BLaER1 treated with 17β-estradiol and CSF1 and Interleukin-3, amounts not matched to agents 10 nM and 100 nM (cell line): ENCODE results near the gene ANO7.
A peak's percentile ranks its signal among the peaks of the same experiment; 100 is the strongest.

ENCODE experiments used
- H3K27ac ChIP-seq, 11 experiments: shearing (Covaris generic); formaldehyde crosslinking; 2 replicates each; pipeline ENCODE4 v1.8.1; 2022
- H3K27me3 ChIP-seq, 11 experiments: shearing (Covaris generic); formaldehyde crosslinking; 2 replicates each; pipeline ENCODE4 v1.8.1; 2022
- H3K36me3 ChIP-seq, 11 experiments: shearing (Covaris generic); formaldehyde crosslinking; 2 replicates each; pipeline ENCODE4 v1.8.1; 2022
- H3K4me1 ChIP-seq, 10 experiments: shearing (Covaris generic); formaldehyde crosslinking; 2 replicates each; pipeline ENCODE4 v1.8.1; 2022
- H3K4me2 ChIP-seq, 11 experiments: shearing (Covaris generic); formaldehyde crosslinking; 2 replicates each; pipeline ENCODE4 v1.8.1; 2022
- H3K4me3 ChIP-seq, 10 experiments: shearing (Covaris generic); formaldehyde crosslinking; 2 replicates each; pipeline ENCODE4 v1.8.1; 2022
- H3K9ac ChIP-seq, 11 experiments: shearing (Covaris generic); formaldehyde crosslinking; 2 replicates each; pipeline ENCODE4 v1.8.1; 2022
- H3K9me3 ChIP-seq, 11 experiments: shearing (Covaris generic); formaldehyde crosslinking; replicated peaks in 1 of 11; 2 replicates each; pipeline ENCODE4 v1.8.1; 2022
- H4K20me1 ChIP-seq, 11 experiments: shearing (Covaris generic); formaldehyde crosslinking; 2 replicates each; pipeline ENCODE4 v1.8.1; 2022
- Cebpa-rat ChIP-seq, 11 experiments: shearing (Covaris generic); IDR thresholded peaks; 2 replicates each; pipeline ENCODE4 v1.8.1; 2022

Gene ANO7

DNA sequence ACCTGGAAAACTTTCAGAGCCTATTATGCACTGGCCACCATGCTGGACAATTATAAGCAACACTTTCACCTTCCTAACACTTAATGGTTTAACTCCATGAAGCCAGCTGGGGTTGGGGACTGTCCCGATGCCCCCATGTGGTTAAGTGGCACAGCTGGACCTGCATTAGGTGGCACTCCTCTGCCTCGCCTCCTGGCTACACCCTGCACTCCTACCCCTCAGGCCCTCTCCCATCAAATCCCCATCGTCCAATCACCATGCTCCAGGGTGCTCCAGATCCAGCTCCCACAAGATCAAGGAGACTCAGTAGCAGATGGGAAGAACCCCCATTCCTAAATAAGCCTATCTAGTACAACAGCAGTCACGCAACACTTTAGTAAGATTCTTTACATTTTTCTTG lies 73.2 kb downstream of the ANO7 start:
- no peaks in the 10 kb centered on the region for H3K9me3 ChIP-seq
- no peak for TF ChIP-seq Cebpa-rat (IDR thresholded peaks at IDR 0.05)
- H4K20me1 ChIP-seq = peaks cover 5 to 99% (median 69%) of the 10 kb centered on the region in 11 experiments; a peak in 21 of 22 replicates
- H3K9ac ChIP-seq = no peak overlapping the region
- H3K4me2 ChIP-seq = no peak overlapping the region
- H3K36me3 ChIP-seq = peaks cover 98 to 100% (median 100%) of the 10 kb centered on the region in 11 experiments
- H3K27me3 ChIP-seq = no peaks in the 10 kb centered on the region
- no peak overlapping the region for H3K27ac ChIP-seq
- no peak overlapping the region for H3K4me3 ChIP-seq
- peaks cover 0 to 7% (median 0%) of the 10 kb centered on the region in 10 experiments; a peak in 3 of 20 replicates for H3K4me1 ChIP-seq

DNA sequence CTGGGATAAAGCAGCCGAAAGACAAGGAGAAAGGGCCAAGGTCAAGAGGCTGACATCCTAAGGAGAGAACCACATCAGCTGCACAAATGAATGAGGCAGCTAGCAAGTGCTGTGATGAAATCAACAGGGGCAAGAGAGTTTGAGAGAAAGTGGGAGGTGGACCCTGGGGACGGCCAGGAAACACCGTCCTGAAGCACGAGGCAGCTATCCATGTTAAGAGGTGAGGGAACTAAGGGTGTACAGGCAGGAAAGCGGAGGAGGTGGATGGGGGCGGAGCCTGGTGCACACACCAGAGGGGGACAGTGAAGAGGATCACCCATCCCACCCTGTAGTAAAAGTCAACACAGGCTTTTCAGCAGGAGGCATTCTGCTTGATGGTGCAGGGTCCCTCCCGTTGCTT lies 74.6 kb downstream of the ANO7 start:
- H3K4me1 ChIP-seq = no peaks in the 10 kb centered on the region; a peak in 1 of 20 replicates
- H3K4me2 ChIP-seq = no peak overlapping the region
- no peak overlapping the region for H3K4me3 ChIP-seq
- H3K27me3 ChIP-seq = no peaks in the 10 kb centered on the region
- peaks cover 14 to 99% (median 71%) of the 10 kb centered on the region in 11 experiments; a peak in 21 of 22 replicates for H4K20me1 ChIP-seq
- no peak overlapping the region for H3K27ac ChIP-seq
- no peaks in the 10 kb centered on the region for H3K9me3 ChIP-seq
- no peak for TF ChIP-seq Cebpa-rat (IDR thresholded peaks at IDR 0.05)
- no peak overlapping the region for H3K9ac ChIP-seq
- peaks cover 99 to 100% (median 100%) of the 10 kb centered on the region in 11 experiments for H3K36me3 ChIP-seq

DNA sequence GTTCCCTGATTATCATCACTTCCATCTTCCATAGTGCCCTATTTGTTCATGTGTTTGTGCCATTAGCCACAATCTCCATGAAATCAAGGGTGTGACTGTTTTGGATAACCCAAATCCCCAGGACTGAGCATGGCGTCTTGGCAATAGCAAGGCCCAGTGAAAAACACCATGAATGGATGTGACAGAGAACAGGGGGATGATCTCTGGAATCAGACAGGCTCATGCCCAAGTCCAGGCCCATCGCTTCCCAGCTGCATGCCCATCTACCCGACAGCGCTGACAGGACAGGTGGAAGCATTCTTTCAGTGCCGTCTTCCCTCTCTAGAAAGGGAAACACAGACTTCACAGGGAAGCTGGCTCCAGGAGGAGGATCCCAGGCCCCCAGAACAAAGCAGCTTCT lies 77.0 kb downstream of the ANO7 start:
- Histone ChIP-seq H3K4me3 (no peak overlapping the region), H3K36me3 (peaks cover 86 to 98% (median 89%) of the 10 kb centered on the region in 11 experiments), H3K27me3 (0 out of 22 replicates have a peak, but pooled peaks cover 0 to 1% (median 0%) of the 10 kb centered on the region in 11 experiments), H3K4me2 (no peak overlapping the region), H3K27ac (no peak overlapping the region), H3K4me1 (peaks cover 14 to 19% (median 15%) of the 10 kb centered on the region in 10 experiments; a peak in 19 of 20 replicates), H3K9ac (no peak overlapping the region), H3K9me3 (no peaks in the 10 kb centered on the region), H4K20me1 (peaks cover 34 to 99% (median 77%) of the 10 kb centered on the region in 11 experiments)
- TF ChIP-seq Cebpa-rat (IDR thresholded peaks at IDR 0.05) = no peak

DNA sequence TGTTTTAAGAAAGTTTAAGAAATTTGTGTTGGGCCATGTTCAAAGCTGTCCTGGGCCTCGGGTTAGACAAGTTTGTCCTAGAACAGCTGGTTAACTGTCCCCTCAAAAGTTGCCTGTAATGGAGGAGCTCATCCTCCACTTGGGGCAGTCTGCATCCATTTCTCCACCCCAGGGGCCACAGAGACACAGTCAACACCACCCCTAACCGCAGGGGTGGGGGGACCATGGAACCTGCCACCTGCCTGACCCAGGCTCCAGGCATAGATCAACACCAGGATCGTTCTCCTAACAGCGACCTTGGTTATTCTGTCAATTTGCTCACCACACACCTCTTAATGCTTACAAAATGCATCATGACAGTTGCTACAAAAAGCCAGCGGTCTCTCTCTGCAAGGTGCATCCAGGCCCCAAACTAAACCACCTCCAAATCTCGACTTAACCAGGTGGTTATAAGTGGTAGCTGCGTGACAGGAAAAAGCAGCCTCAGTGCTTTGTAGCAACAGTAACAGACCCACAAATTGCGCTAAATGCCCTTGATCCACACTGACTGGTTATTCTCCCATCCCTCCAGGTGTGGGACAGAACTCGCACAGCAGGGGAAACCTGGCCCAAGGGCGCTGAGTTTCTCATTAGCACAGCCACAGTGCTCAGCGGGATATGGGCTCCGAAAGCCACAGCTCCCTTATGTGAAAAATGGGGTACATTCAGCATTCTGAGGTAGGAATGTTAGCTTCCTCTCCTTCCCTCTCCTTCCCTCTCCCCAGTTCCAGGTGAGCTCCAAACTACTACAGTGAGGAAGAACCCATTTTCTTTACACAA lies 79.0 kb downstream of the ANO7 start:
- peaks cover 0 to 20% (median 14%) of the 10 kb centered on the region in 11 experiments; a peak in 16 of 22 replicates for H3K27me3 ChIP-seq
- H3K4me1 ChIP-seq = peaks cover 25 to 33% (median 29%) of the 10 kb centered on the region in 10 experiments
- peaks cover 53 to 97% (median 84%) of the 10 kb centered on the region in 11 experiments for H4K20me1 ChIP-seq
- no peak overlapping the region for H3K4me3 ChIP-seq
- TF ChIP-seq Cebpa-rat (IDR thresholded peaks at IDR 0.05) = no peak
- peak overlapping the region in 1 of 11 experiments; percentile 21; a peak in 1 of 22 replicates for H3K9ac ChIP-seq
- no peaks in the 10 kb centered on the region for H3K9me3 ChIP-seq
- H3K27ac ChIP-seq = no peak overlapping the region
- no peak overlapping the region for H3K4me2 ChIP-seq
- peaks cover 67 to 78% (median 70%) of the 10 kb centered on the region in 11 experiments for H3K36me3 ChIP-seq

DNA sequence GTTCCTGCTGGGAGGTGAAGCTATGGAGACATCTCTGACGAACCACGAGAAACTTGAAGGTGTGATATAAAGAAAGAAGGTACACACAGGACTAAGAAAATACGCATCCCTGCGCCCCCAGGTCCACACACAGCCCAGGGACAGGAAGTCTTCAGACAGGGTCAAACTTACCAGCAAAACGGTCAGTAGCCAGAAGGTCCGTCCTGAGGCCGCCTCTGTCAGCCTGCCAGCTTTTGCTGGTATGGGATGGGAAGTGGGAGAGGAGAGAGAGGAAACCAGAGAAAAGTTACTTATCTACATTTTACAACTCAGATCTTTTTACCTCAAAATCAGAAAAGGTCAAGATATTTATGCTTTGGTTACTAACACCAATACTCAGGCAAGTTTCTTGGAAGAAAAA lies 79.8 kb downstream of the ANO7 start:
- Histone ChIP-seq H3K4me3 (no peak overlapping the region), H3K36me3 (peaks cover 58 to 70% (median 61%) of the 10 kb centered on the region in 11 experiments), H3K27ac (no peak overlapping the region), H3K4me2 (no peak overlapping the region), H3K9me3 (no peaks in the 10 kb centered on the region), H4K20me1 (peaks cover 58 to 96% (median 84%) of the 10 kb centered on the region in 11 experiments), H3K27me3 (peaks cover 0 to 26% (median 21%) of the 10 kb centered on the region in 11 experiments; a peak in 18 of 22 replicates), H3K9ac (peak overlapping the region in 1 of 11 experiments; percentile 21; a peak in 2 of 22 replicates), H3K4me1 (peaks cover 30 to 38% (median 34%) of the 10 kb centered on the region in 10 experiments)
- no peak for TF ChIP-seq Cebpa-rat (IDR thresholded peaks at IDR 0.05)

DNA sequence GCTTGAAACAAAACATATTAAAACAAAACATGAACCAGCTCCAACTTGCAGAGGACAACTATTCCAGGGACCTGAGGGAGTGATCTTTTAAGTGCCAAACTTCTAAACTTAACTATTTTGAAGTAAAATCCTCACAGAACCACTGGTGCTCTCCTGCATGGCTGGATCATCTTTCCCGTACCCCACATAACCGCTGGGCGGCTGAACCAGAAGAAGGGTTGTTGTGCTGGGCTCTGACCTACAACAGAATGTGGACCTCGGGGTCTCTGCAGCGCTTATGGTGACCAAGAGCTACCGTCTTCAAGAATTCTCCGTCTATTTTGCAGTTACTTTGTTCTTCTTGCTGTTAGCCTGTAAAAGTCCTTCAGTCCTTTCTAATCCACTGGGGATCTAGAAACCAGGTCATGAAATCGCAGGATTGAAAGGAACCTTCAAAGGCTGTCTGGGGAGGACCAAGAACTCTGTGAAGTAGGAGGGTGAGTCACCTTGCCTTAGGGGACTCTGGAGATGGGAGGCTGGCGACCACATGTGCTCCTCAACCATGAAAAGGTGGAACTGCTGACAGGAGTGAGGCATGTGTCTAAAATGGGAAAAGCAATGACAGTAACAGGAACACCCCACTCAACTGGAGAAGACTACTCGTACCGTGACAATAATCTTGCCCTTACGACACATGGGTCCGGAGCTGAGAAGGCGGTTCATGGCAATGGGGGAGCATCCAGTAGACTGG lies 80.4 kb downstream of the ANO7 start:
- Histone ChIP-seq H3K4me2 (peak overlapping the region in 3 of 11 experiments; percentile 6 to 91 (median 31); a peak in 3 of 22 replicates), H3K36me3 (peaks cover 53 to 64% (median 56%) of the 10 kb centered on the region in 11 experiments), H3K27me3 (peaks cover 0 to 32% (median 27%) of the 10 kb centered on the region in 11 experiments; a peak in 18 of 22 replicates), H3K4me3 (no peak overlapping the region), H3K9ac (peak overlapping the region in 1 of 11 experiments; percentile 21; a peak in 1 of 22 replicates), H4K20me1 (peaks cover 63 to 96% (median 87%) of the 10 kb centered on the region in 11 experiments), H3K4me1 (peaks cover 32 to 44% (median 37%) of the 10 kb centered on the region in 10 experiments), H3K9me3 (no peaks in the 10 kb centered on the region), H3K27ac (no peak overlapping the region)
- TF ChIP-seq Cebpa-rat (IDR thresholded peaks at IDR 0.05) = no peak

DNA sequence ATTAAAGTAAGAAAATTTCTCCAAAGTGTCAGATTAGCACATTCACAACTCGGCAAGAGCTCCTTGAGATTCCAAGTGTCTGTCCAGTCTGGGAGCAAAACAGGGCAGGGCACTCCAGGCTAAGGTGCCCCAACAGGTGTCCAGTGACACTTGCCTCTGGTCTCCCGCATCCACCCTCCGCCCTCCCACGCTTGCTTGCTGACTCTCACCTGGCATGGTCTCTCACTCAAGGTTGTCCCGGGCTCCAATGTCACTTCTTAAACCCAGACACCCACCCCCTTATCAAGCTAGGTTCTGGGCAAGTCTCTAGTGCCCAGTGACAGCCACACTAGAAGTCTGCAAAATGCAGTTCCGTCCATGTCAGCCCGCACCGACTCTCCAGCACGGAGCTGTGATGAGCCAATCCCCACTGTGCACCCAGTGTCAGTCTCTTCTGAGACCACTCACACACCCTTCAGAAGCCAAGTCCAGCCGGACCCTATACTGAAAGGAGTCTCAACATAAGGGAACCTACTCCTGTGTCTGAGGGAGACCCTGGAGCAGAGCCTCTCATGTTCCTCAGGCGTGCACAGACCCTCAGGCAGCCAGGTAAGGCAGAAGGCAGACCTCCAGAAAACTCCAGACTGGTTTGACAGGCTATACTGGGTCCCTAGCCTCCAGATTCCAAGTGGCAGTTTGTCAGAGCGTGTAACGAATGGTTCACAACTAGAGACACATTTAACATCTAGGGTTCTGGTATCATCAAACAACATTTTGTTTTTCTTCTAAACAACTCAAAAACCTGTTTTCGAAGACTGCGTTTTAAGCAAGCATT lies 81.4 kb downstream of the ANO7 start:
- H3K4me1 ChIP-seq = peaks cover 32 to 49% (median 37%) of the 10 kb centered on the region in 10 experiments
- H3K4me2 ChIP-seq = peak overlapping the region in 9 of 11 experiments; percentile 4 to 96 (median 83); a peak in 11 of 22 replicates
- no peak for TF ChIP-seq Cebpa-rat (IDR thresholded peaks at IDR 0.05)
- peaks cover 42 to 57% (median 48%) of the 10 kb centered on the region in 11 experiments for H3K36me3 ChIP-seq
- no peak overlapping the region; a peak in 1 of 20 replicates for H3K4me3 ChIP-seq
- H3K9me3 ChIP-seq = peaks cover 0 to 3% (median 0%) of the 10 kb centered on the region in 11 experiments; a peak in 3 of 22 replicates
- H3K9ac ChIP-seq = peak overlapping the region in 5 of 11 experiments; percentile 1 to 96 (median 85); a peak in 4 of 22 replicates
- peaks cover 72 to 96% (median 89%) of the 10 kb centered on the region in 11 experiments for H4K20me1 ChIP-seq
- peaks cover 0 to 42% (median 36%) of the 10 kb centered on the region in 11 experiments; a peak in 18 of 22 replicates for H3K27me3 ChIP-seq
- no peak overlapping the region for H3K27ac ChIP-seq

DNA sequence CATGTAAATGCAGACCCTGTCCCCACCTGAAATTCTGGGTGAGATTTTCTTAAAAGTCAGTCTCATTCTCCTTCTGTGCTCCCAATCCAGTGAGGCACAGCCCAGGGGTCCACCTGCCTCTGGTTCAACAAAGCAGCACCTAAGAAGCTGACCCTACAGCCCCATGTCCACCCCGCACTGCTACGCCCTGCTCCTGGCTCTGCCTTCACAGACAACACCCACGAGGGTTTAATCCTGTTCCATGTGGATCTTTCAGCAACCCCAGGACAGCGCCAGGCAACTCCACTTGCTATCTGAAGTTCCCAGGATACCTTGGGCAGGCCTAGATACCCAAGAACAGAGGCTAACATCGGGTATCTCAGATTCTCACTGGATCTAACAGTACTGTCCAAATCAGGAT lies 82.1 kb downstream of the ANO7 start:
- Histone ChIP-seq H3K4me3 (peak overlapping the region in 3 of 10 experiments; percentile 90 to 98 (median 97); a peak in 3 of 20 replicates), H3K4me2 (peak overlapping the region; percentile 68 to 96 (median 87)), H3K9ac (peak overlapping the region in 6 of 11 experiments; percentile 83 to 96 (median 86); a peak in 7 of 22 replicates)

More for the DNA sequence above, 82.1 kb downstream of the ANO7 start:
- TF ChIP-seq Cebpa-rat (IDR thresholded peaks at IDR 0.05) = no peak
- Histone ChIP-seq H4K20me1 (peaks cover 73 to 96% (median 89%) of the 10 kb centered on the region in 11 experiments), H3K27ac (no peak overlapping the region), H3K9me3 (peaks cover 2 to 9% (median 4%) of the 10 kb centered on the region in 11 experiments), H3K36me3 (peaks cover 36 to 53% (median 42%) of the 10 kb centered on the region in 11 experiments), H3K27me3 (peaks cover 0 to 44% (median 36%) of the 10 kb centered on the region in 11 experiments; a peak in 18 of 22 replicates), H3K4me1 (peaks cover 32 to 49% (median 37%) of the 10 kb centered on the region in 10 experiments)
